ENCODE measurements around the gene LRIT1.

DNA sequence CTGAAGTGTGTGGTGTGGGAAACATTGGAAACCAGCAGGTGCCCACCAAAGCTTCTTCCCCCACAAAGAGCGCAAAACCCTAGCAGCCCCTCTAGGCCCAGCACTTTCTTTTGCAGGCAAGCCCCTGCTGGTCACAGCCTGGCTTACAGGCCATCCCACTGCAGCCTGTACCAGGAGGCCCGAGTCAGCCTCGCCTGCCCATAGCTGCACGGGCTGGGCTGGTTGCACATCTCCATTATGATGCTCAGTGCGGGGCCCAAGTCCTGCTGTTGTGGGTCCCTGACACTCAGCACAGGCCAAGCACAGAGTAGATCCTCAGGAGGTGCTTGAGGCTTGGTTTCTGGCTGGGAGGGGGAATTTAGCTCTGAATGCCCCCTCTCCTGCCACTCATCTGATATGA is 39.0 kb downstream of the LRIT1 start:
- TF ChIP-seq GATA2 (IDR thresholded peaks at IDR 0.05; ENCODE audit: low read depth, low read length) (no peak), GATA3 (IDR thresholded peaks at IDR 0.05; ENCODE audit: low read depth, low read length) (no peak)
